Rectal smooth muscle tissue (tissue), 1 donor: ENCODE results near the gene CD86.

Experiments
- H3K27ac ChIP-seq: one replicate; pipeline ENCODE4 v1.7.0; 2013; ENCODE audit warnings: low read depth, low read length, inconsistent platforms
- H3K27me3 ChIP-seq: one replicate; pipeline ENCODE4 v1.7.0; 2013; ENCODE audit warnings: low read length; ENCODE audit not compliant: control insufficient read depth, insufficient read depth
- H3K36me3 ChIP-seq: one replicate; pipeline ENCODE4 v1.7.0; 2013; ENCODE audit warnings: low read length; ENCODE audit not compliant: control insufficient read depth, insufficient read depth
- H3K4me1 ChIP-seq: one replicate; pipeline ENCODE4 v1.7.0; 2013; ENCODE audit warnings: low read length; ENCODE audit not compliant: control insufficient read depth, insufficient read depth
- H3K4me3 ChIP-seq: one replicate; pipeline ENCODE4 v1.7.0; 2013; ENCODE audit warnings: low read length
- H3K9ac ChIP-seq: one replicate; pipeline ENCODE4 v1.7.0; 2013; ENCODE audit warnings: low read length

Gene CD86

GRCh38 chr3:122100083-122100482 is 44.9 kb downstream of the CD86 start:
- no peak overlapping the region for H3K4me3 ChIP-seq
- no peaks in the 10 kb centered on the region for H3K4me1 ChIP-seq

GRCh38 chr3:122100591-122101463 is 45.7 kb downstream of the CD86 start:
- H3K27ac ChIP-seq, result no peak overlapping the region
- no peaks in the 10 kb centered on the region for H3K27me3 ChIP-seq
- no peaks in the 10 kb centered on the region for H3K36me3 ChIP-seq
- no peaks in the 10 kb centered on the region for H3K4me1 ChIP-seq
- H3K4me3 ChIP-seq, result no peak overlapping the region
- no peak overlapping the region for H3K9ac ChIP-seq

More at GRCh38 chr3:122100083-122100482, 44.9 kb downstream of the CD86 start:
- H3K9ac ChIP-seq, result no peak overlapping the region
- no peaks in the 10 kb centered on the region for H3K27me3 ChIP-seq
- H3K27ac ChIP-seq, result no peak overlapping the region
- H3K36me3 ChIP-seq, result no peaks in the 10 kb centered on the region

GRCh38 chr3:122101646-122102045 is 46.5 kb downstream of the CD86 start:
- Histone ChIP-seq H3K36me3 (no peaks in the 10 kb centered on the region), H3K4me3 (no peak overlapping the region), H3K27me3 (no peaks in the 10 kb centered on the region), H3K27ac (no peak overlapping the region), H3K4me1 (no peaks in the 10 kb centered on the region), H3K9ac (no peak overlapping the region)

GRCh38 chr3:122102191-122102935 is 47.2 kb downstream of the CD86 start:
- Histone ChIP-seq H3K27ac (no peak overlapping the region), H3K9ac (no peak overlapping the region), H3K27me3 (no peaks in the 10 kb centered on the region), H3K4me3 (no peak overlapping the region), H3K4me1 (no peaks in the 10 kb centered on the region), H3K36me3 (no peaks in the 10 kb centered on the region)

GRCh38 chr3:122103821-122104514 is 48.8 kb downstream of the CD86 start:
- H3K4me3 ChIP-seq, result no peak overlapping the region
- no peak overlapping the region for H3K27ac ChIP-seq
- H3K4me1 ChIP-seq, result no peaks in the 10 kb centered on the region
- H3K36me3 ChIP-seq, result no peaks in the 10 kb centered on the region
- no peak overlapping the region for H3K9ac ChIP-seq
- no peaks in the 10 kb centered on the region for H3K27me3 ChIP-seq

GRCh38 chr3:122104515-122105194 is 49.5 kb downstream of the CD86 start:
- Histone ChIP-seq H3K27ac (no peak overlapping the region), H3K27me3 (no peaks in the 10 kb centered on the region), H3K4me1 (no peaks in the 10 kb centered on the region)

GRCh38 chr3:122105626-122106025 is 50.5 kb downstream of the CD86 start:
- H3K27me3 ChIP-seq, result no peaks in the 10 kb centered on the region
- no peak overlapping the region for H3K27ac ChIP-seq
- no peak overlapping the region for H3K4me3 ChIP-seq
- H3K4me1 ChIP-seq, result no peaks in the 10 kb centered on the region
- no peaks in the 10 kb centered on the region for H3K36me3 ChIP-seq
- H3K9ac ChIP-seq, result no peak overlapping the region

More at GRCh38 chr3:122104515-122105194, 49.5 kb downstream of the CD86 start:
- Histone ChIP-seq H3K9ac (no peak overlapping the region), H3K36me3 (no peaks in the 10 kb centered on the region), H3K4me3 (no peak overlapping the region)

GRCh38 chr3:122107171-122107570 is 52.0 kb downstream of the CD86 start:
- Histone ChIP-seq H3K9ac (no peak overlapping the region), H3K4me1 (no peaks in the 10 kb centered on the region), H3K4me3 (no peak overlapping the region), H3K27me3 (no peaks in the 10 kb centered on the region), H3K36me3 (no peaks in the 10 kb centered on the region), H3K27ac (no peak overlapping the region)

- Histone ChIP-seq H3K27ac (no peak overlapping the region), H3K4me1 (no peaks in the 10 kb centered on the region), H3K36me3 (no peaks in the 10 kb centered on the region), H3K9ac (no peak overlapping the region), H3K27me3 (no peaks in the 10 kb centered on the region), H3K4me3 (no peak overlapping the region)
Measured at GRCh38 chr3:122111974-122112373, 56.8 kb downstream of the CD86 start.

GRCh38 chr3:122112754-122113153 is 57.6 kb downstream of the CD86 start:
- no peak overlapping the region for H3K27ac ChIP-seq

GRCh38 chr3:122123850-122124249 is 68.7 kb downstream of the CD86 start:
- H3K9ac ChIP-seq, result no peak overlapping the region
- no peaks in the 10 kb centered on the region for H3K4me1 ChIP-seq
- H3K27ac ChIP-seq, result no peak overlapping the region
- H3K36me3 ChIP-seq, result no peaks in the 10 kb centered on the region
- H3K27me3 ChIP-seq, result no peaks in the 10 kb centered on the region
- H3K4me3 ChIP-seq, result no peak overlapping the region

More at GRCh38 chr3:122112754-122113153, 57.6 kb downstream of the CD86 start:
- no peaks in the 10 kb centered on the region for H3K4me1 ChIP-seq
- no peaks in the 10 kb centered on the region for H3K36me3 ChIP-seq
- H3K27me3 ChIP-seq, result no peaks in the 10 kb centered on the region
- no peak overlapping the region for H3K9ac ChIP-seq
- H3K4me3 ChIP-seq, result no peak overlapping the region
